Measurements from ENCODE around the gene IKZF1.

IKZF1 gene

DNA sequence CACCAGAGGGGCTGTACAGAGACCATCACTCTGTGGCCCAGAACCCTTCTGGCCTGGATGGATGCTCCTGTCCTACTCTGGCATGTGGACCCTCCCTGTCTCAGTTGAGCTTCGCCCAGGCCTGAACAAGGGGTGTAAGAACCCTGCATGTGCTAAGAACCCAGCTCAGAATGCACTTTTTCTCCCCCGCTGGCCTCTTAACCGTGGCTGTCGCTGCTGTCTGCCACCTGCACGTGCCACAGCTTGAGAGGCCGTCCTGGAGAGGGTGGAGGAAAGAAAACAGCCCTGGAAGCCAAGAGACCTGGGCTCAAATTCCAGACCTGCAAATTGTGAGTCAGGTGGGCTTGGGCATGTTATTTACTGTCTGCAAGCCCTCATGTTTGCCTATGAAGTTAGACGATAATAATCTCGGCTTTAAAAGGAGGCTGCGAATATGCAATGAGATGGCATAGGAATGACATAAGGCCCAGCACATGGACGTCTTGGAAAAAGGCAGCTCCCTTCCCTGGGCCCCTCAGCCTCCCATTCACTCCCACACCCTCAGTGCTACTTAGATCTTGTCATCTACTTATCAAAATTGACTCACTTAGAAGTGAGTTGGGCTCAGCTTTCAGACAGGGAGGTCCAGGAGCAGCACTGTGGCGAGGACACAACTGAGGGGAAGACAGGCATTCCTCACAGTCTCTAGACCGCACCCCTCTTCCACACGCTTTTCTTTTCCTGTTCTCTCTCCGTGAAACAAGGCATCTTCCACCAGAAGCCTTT, 114.2 kb downstream of the IKZF1 start:
- Histone ChIP-seq H3K9me3 (ENCODE audit: control insufficient read depth, insufficient read depth, low read length) (no peaks in the 10 kb centered on the region), H3K9ac (ENCODE audit: low read depth, low read length) (no peak overlapping the region), H3K36me3 (ENCODE audit: control insufficient read depth, insufficient read depth, low read length) (no peaks in the 10 kb centered on the region), H3K4me3 (ENCODE audit: low read depth, low read length) (no peak overlapping the region), H3K27me3 (ENCODE audit: control insufficient read depth, insufficient read depth, low read length) (no peaks in the 10 kb centered on the region), H3K4me1 (ENCODE audit: control insufficient read depth, insufficient read depth, low read length) (peaks cover 9% of the 10 kb centered on the region), H3K27ac (ENCODE audit: low read depth, low read length) (no peak overlapping the region)

DNA sequence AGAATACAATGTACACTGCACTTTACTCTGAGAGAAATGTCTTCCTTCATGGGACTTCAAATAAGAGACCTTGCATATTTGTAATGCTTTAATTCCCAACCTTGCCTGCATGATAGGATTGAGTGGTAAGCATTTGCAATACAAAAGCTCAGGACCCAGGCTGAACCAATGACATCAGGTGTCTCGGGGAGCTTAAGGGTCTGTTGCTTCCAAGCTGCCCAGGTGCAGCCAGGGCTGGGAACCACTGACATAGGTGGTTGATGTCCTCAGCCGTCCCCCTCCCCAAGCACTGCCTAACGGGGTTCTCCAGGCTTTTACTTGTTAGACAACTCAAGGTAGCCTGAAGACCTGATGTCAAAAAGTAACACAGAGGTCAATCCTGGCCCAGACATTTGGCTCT, 116.5 kb downstream of the IKZF1 start:
- H3K36me3 ChIP-seq (ENCODE audit: control insufficient read depth, insufficient read depth, low read length) = no peaks in the 10 kb centered on the region
- H3K27me3 ChIP-seq (ENCODE audit: control insufficient read depth, insufficient read depth, low read length) = no peaks in the 10 kb centered on the region
- H3K27ac ChIP-seq (ENCODE audit: low read depth, low read length) = no peak overlapping the region
- no peaks in the 10 kb centered on the region for H3K9me3 ChIP-seq (ENCODE audit: control insufficient read depth, insufficient read depth, low read length)
- no peak overlapping the region for H3K4me3 ChIP-seq (ENCODE audit: low read depth, low read length)
- no peak overlapping the region for H3K9ac ChIP-seq (ENCODE audit: low read depth, low read length)
- peaks cover 9% of the 10 kb centered on the region for H3K4me1 ChIP-seq (ENCODE audit: control insufficient read depth, insufficient read depth, low read length)

DNA sequence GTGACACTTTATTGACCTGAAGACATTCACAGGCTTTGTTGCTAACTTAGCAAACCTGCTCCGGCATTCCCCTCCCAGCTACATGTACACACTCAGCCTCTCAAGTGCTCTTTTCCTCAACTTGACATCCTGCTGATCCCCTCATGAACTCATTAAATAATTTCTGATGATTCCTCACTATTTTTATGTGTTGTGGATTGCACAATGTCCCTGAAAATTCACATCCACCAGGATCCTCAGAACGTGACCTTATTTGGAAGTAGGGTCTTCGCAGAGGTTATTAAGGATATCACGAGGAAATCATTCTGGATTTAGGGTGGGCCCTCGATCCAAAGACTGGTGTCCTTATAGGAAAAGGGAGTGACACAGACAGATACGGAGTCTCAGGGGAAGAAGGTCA, 118.3 kb downstream of the IKZF1 start:
- no peak overlapping the region for H3K27ac ChIP-seq (ENCODE audit: low read depth, low read length)
- no peaks in the 10 kb centered on the region for H3K36me3 ChIP-seq (ENCODE audit: control insufficient read depth, insufficient read depth, low read length)
- no peaks in the 10 kb centered on the region for H3K27me3 ChIP-seq (ENCODE audit: control insufficient read depth, insufficient read depth, low read length)
- H3K9me3 ChIP-seq (ENCODE audit: control insufficient read depth, insufficient read depth, low read length) = no peaks in the 10 kb centered on the region
- H3K9ac ChIP-seq (ENCODE audit: low read depth, low read length) = no peak overlapping the region
- no peak overlapping the region for H3K4me3 ChIP-seq (ENCODE audit: low read depth, low read length)
- H3K4me1 ChIP-seq (ENCODE audit: control insufficient read depth, insufficient read depth, low read length) = peaks cover 9% of the 10 kb centered on the region

DNA sequence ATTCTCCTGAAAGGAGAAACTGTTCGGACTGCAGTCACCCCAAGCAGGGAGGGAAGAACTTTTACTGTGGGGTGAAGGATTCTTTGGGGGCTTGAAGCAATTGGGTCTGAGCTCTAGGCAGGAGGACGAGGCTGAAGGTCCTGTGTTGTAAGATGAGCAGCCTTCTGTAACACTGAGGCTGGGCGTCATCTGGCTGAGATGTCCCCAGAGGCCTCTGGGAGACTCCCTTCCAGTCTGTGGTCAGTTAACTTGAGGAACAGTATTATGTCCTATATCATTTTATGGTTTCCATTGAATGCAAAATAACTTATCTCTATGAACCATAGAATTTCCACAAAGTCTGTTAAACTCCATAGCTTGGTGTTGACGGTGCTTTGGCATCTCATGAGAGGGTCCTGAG, 119.3 kb downstream of the IKZF1 start:
- Histone ChIP-seq H3K36me3 (ENCODE audit: control insufficient read depth, insufficient read depth, low read length) (no peaks in the 10 kb centered on the region), H3K9ac (ENCODE audit: low read depth, low read length) (no peak overlapping the region), H3K4me3 (ENCODE audit: low read depth, low read length) (no peak overlapping the region), H3K27ac (ENCODE audit: low read depth, low read length) (no peak overlapping the region), H3K27me3 (ENCODE audit: control insufficient read depth, insufficient read depth, low read length) (no peaks in the 10 kb centered on the region), H3K9me3 (ENCODE audit: control insufficient read depth, insufficient read depth, low read length) (no peaks in the 10 kb centered on the region), H3K4me1 (ENCODE audit: control insufficient read depth, insufficient read depth, low read length) (peaks cover 9% of the 10 kb centered on the region)

DNA sequence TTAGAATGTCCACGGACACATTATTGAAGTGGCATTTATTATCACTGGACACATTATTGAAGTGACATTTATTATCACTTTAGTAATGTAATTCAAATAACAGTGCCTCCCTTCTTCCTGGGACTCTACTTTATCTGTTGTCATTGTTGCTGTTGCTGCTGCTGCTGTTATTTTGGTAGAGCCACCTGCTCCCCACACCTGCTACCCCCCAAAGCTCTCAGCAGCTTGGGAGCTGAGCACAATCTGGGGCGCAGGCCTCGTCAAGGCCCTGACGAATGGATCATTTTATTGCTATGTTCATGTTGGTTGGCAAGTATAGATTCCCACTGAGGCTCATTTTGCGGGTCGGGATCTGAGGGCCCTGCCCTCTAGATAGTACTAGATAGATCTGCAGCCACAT, 120.8 kb downstream of the IKZF1 start:
- Histone ChIP-seq H3K4me3 (ENCODE audit: low read depth, low read length) (no peak overlapping the region), H3K36me3 (ENCODE audit: control insufficient read depth, insufficient read depth, low read length) (no peaks in the 10 kb centered on the region)

DNA sequence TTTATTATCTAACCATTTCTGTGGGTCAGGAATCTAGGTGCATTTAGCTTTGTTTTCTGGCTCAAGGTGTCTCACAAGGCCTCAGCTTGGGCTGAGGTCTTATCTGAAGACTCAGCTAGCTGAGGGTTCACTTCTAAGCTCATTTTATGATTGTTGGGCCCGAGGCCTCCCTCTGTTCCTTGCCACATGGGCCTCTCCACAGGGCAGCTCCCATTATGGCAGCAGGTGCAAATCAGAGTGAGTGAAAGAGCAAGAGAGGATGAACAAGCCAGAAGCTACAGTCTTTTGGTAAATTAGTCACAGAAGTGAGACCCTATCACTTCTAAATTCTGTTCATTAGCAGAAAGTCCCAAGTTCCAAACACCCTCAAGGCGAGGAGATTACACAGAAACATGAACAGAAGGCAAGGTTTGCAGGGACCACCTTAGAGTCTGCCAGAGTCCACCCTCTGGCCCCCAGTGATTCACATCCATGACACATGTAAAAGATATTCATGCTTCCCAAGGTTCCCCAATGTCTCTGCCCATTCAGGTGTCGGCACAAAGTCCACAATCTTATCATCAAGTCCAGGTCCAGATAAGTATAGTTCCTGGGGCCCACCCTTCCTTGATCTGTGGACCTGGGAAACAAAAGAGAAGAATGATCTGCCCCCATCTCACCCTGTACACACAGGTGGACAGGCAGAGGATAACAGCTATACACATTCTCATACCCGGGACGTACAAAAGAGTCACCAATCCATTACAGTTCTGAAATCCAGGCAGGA, 121.9 kb downstream of the IKZF1 start:
- H3K4me3 ChIP-seq (ENCODE audit: low read depth, low read length) = no peak overlapping the region
- peaks cover 3% of the 10 kb centered on the region; the same call in 1 of the 2 replicates for H3K4me1 ChIP-seq (ENCODE audit: control insufficient read depth, insufficient read depth, low read length)
- no peaks in the 10 kb centered on the region for H3K9me3 ChIP-seq (ENCODE audit: control insufficient read depth, insufficient read depth, low read length)
- H3K27me3 ChIP-seq (ENCODE audit: control insufficient read depth, insufficient read depth, low read length) = no peaks in the 10 kb centered on the region
- H3K27ac ChIP-seq (ENCODE audit: low read depth, low read length) = no peak overlapping the region
- H3K9ac ChIP-seq (ENCODE audit: low read depth, low read length) = no peak overlapping the region
- no peaks in the 10 kb centered on the region for H3K36me3 ChIP-seq (ENCODE audit: control insufficient read depth, insufficient read depth, low read length)

More for the DNA sequence above, 120.8 kb downstream of the IKZF1 start:
- H3K9me3 ChIP-seq (ENCODE audit: control insufficient read depth, insufficient read depth, low read length) = no peaks in the 10 kb centered on the region
- no peaks in the 10 kb centered on the region for H3K27me3 ChIP-seq (ENCODE audit: control insufficient read depth, insufficient read depth, low read length)
- H3K27ac ChIP-seq (ENCODE audit: low read depth, low read length) = no peak overlapping the region
- H3K9ac ChIP-seq (ENCODE audit: low read depth, low read length) = no peak overlapping the region
- H3K4me1 ChIP-seq (ENCODE audit: control insufficient read depth, insufficient read depth, low read length) = peaks cover 9% of the 10 kb centered on the region

DNA sequence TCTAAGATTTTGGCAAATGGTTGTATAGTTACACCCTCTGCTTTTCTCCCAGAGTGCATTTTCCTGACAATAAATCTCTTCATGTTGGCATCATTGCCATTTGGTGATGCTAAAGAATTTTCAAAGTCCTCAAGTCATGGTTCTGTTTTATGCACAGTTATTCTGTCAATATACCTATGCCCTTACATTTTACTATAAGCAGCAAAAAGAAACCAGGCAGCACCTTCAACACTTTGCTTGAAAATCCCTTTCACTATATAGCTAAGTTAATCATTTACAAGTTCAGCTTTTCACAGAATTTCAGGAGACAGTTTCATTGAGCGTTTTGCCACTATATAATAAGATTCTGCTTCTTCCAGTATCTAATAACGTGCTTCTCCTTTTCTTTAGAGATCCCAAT, 123.0 kb downstream of the IKZF1 start:
- H3K4me3 ChIP-seq (ENCODE audit: low read depth, low read length) = no peak overlapping the region
- no peaks in the 10 kb centered on the region for H3K36me3 ChIP-seq (ENCODE audit: control insufficient read depth, insufficient read depth, low read length)
- no peaks in the 10 kb centered on the region for H3K27me3 ChIP-seq (ENCODE audit: control insufficient read depth, insufficient read depth, low read length)
- H3K9me3 ChIP-seq (ENCODE audit: control insufficient read depth, insufficient read depth, low read length) = no peaks in the 10 kb centered on the region
- H3K4me1 ChIP-seq (ENCODE audit: control insufficient read depth, insufficient read depth, low read length) = no peaks in the 10 kb centered on the region; the same call in 1 of the 2 replicates
- H3K27ac ChIP-seq (ENCODE audit: low read depth, low read length) = no peak overlapping the region
- H3K9ac ChIP-seq (ENCODE audit: low read depth, low read length) = no peak overlapping the region

DNA sequence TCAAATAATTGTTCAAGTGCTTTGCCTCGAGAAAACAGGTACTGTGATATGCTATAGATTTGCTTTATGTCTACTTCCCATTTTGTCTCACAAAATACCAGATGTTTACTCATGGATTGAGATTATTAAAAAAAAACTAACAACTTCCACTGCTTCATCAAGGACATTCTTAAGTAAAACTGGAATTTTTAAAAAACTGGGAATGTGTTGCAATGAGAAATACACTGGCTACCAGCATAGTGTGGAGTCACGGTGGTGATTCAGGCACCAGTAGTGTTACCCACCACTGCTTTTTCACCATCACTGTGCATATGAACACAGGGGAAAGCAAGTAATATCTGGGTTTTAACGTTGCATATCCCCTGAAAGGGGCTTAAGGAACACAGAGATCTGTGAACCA, 124.4 kb downstream of the IKZF1 start:
- no peaks in the 10 kb centered on the region for H3K36me3 ChIP-seq (ENCODE audit: control insufficient read depth, insufficient read depth, low read length)
- no peaks in the 10 kb centered on the region; the same call in 1 of the 2 replicates for H3K4me1 ChIP-seq (ENCODE audit: control insufficient read depth, insufficient read depth, low read length)
- no peak overlapping the region for H3K27ac ChIP-seq (ENCODE audit: low read depth, low read length)
- H3K27me3 ChIP-seq (ENCODE audit: control insufficient read depth, insufficient read depth, low read length) = no peaks in the 10 kb centered on the region
- H3K4me3 ChIP-seq (ENCODE audit: low read depth, low read length) = no peak overlapping the region
- H3K9ac ChIP-seq (ENCODE audit: low read depth, low read length) = no peak overlapping the region
- no peaks in the 10 kb centered on the region for H3K9me3 ChIP-seq (ENCODE audit: control insufficient read depth, insufficient read depth, low read length)

DNA sequence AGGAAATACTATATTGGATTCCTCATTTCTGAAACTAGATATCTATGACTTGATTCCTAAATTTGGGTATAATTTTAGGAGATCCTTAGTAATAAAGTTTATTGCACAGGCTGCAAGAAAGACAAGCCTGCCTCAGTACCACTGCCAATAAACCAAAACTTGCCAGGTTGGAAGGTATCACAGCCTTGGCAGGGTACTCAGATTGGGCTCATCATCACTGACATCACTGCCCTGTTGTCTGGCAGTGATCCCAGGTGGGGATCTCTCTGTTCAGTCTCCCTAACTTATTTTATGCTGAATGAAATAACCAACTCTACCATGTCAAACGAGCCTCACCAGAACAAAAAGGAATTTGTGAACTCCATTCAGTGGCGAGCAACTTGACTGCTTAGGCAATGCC, 126.8 kb downstream of the IKZF1 start:
- no peaks in the 10 kb centered on the region; the same call in 1 of the 2 replicates for H3K4me1 ChIP-seq (ENCODE audit: control insufficient read depth, insufficient read depth, low read length)
- H3K27ac ChIP-seq (ENCODE audit: low read depth, low read length) = no peak overlapping the region
- no peaks in the 10 kb centered on the region for H3K27me3 ChIP-seq (ENCODE audit: control insufficient read depth, insufficient read depth, low read length)
- no peaks in the 10 kb centered on the region for H3K9me3 ChIP-seq (ENCODE audit: control insufficient read depth, insufficient read depth, low read length)
- H3K9ac ChIP-seq (ENCODE audit: low read depth, low read length) = no peak overlapping the region
- no peaks in the 10 kb centered on the region for H3K36me3 ChIP-seq (ENCODE audit: control insufficient read depth, insufficient read depth, low read length)
- H3K4me3 ChIP-seq (ENCODE audit: low read depth, low read length) = no peak overlapping the region

DNA sequence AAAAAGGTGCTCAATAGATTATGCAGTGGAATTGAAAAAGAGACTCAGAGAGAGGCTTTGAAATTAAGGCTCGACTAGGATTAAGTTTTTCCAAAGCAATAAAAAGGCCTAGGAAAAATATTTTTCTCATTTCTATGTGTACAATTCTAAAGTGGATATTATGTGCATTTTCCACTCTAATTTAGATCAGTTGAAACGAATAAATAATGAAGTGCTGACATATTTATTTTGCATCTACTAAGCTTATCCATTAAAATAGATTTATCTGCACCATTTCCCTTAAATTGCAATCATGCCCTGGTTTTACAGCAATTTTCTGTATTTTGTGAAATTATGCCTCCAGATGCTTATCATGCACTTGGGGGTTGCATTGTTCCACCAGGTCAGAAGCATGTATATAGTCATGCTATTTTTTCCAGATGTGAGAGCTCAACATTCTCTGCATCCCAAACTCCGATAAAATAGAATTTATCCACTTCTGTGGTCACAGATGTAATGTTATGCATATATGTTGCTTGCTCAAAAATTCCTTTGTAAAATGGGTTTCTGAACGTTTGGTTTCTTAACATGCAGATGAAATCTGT, 127.3 kb downstream of the IKZF1 start:
- Histone ChIP-seq H3K4me1 (ENCODE audit: control insufficient read depth, insufficient read depth, low read length) (no peaks in the 10 kb centered on the region; the same call in 1 of the 2 replicates), H3K27ac (ENCODE audit: low read depth, low read length) (no peak overlapping the region), H3K4me3 (ENCODE audit: low read depth, low read length) (no peak overlapping the region), H3K9me3 (ENCODE audit: control insufficient read depth, insufficient read depth, low read length) (no peaks in the 10 kb centered on the region), H3K36me3 (ENCODE audit: control insufficient read depth, insufficient read depth, low read length) (no peaks in the 10 kb centered on the region), H3K27me3 (ENCODE audit: control insufficient read depth, insufficient read depth, low read length) (no peaks in the 10 kb centered on the region), H3K9ac (ENCODE audit: low read depth, low read length) (no peak overlapping the region)
